ENCODE results near the gene FAM20C. TPM values are rescaled to one million over a fixed set of nuclear protein-coding genes. Genes with fewer than 3 reads are reported as not detected.

The FAM20C gene
- total RNA-seq, 2 experiments from 2014 or later = not detected

DNA sequence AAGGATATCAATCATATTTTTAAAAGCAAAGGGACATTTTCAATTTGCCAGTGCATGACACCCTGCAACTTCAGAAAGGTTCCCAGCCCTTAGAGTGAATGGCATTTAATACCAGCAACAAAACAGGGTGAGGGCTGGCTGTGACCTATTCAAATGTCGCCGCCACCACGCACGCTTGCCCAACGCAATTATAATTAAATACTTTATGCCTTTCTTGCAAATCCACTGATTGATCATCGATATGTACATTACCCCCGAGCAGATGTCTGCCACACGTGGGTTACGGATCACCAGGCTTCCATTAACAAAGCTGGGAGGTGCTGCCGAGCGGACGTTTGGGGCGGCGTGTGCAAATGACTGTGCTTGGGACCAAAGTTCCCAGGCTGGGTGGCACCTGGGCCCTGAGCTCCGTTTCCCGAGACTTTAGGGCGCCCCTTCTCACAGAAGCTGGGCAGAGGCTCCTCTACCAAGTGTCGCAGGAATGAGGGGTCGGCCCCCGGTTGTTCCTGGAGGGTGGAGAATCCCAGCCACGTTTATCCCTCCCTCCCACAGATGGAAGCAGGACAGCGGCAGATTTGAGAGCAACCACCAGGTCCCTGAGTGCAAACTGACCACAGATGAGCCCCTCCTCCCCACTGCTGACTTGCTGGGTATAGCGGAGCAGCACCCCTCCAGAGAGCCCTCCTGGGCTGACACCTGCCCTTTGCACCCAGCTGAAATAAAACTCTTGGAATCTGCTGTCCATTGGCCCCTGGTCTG is 101.5 kb downstream of the FAM20C start:
- no TSS peak for BruUV-seq (replicated peaks)
- Histone ChIP-seq H3K36me3 (ENCODE audit: insufficient read depth, low read length) (no peaks in the 10 kb centered on the region), H3K9me3 (ENCODE audit: low read length) (no peaks in the 10 kb centered on the region), H3K9me2 (ENCODE audit: insufficient read depth, low read length) (no peaks in the 10 kb centered on the region), H3K27ac (ENCODE audit: low read depth, low read length, poor library complexity, severe bottlenecking) (no peak overlapping the region), H3K4me1 (ENCODE audit: insufficient read depth, low read length, poor library complexity, severe bottlenecking) (no peaks in the 10 kb centered on the region), H3K4me3 (ENCODE audit: low read depth, low read length, poor library complexity, severe bottlenecking) (no peak overlapping the region), H3K4me2 (ENCODE audit: low read length) (no peak overlapping the region), H4K20me1 (ENCODE audit: insufficient read depth, low read length) (no peaks in the 10 kb centered on the region), H3K79me2 (ENCODE audit: insufficient read depth, low read depth, low read length) (no peaks in the 10 kb centered on the region), H2AFZ (ENCODE audit: low read length) (no peak overlapping the region)
- DNase-seq (ENCODE audit: low spot score) = no peak
- CTCF ChIA-PET (ENCODE audit: unreplicated experiment) = no interaction called here
- intact Hi-C loops (cut with micrococcal nuclease; ENCODE audit: unreplicated experiment) = no loop called here
- TF ChIP-seq, protein P1, sequence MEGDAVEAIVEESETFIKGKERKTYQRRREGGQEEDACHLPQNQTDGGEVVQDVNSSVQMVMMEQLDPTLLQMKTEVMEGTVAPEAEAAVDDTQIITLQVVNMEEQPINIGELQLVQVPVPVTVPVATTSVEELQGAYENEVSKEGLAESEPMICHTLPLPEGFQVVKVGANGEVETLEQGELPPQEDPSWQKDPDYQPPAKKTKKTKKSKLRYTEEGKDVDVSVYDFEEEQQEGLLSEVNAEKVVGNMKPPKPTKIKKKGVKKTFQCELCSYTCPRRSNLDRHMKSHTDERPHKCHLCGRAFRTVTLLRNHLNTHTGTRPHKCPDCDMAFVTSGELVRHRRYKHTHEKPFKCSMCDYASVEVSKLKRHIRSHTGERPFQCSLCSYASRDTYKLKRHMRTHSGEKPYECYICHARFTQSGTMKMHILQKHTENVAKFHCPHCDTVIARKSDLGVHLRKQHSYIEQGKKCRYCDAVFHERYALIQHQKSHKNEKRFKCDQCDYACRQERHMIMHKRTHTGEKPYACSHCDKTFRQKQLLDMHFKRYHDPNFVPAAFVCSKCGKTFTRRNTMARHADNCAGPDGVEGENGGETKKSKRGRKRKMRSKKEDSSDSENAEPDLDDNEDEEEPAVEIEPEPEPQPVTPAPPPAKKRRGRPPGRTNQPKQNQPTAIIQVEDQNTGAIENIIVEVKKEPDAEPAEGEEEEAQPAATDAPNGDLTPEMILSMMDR (conservative IDR thresholded peaks at IDR 0.05; ENCODE audit: low read length) = no peak
- no peak for TF ChIP-seq EZH2phosphoT487 (IDR thresholded peaks at IDR 0.05; ENCODE audit: borderline replicate concordance, low read depth, low read length)
- POLR2A ChIA-PET = no interaction called here

DNA sequence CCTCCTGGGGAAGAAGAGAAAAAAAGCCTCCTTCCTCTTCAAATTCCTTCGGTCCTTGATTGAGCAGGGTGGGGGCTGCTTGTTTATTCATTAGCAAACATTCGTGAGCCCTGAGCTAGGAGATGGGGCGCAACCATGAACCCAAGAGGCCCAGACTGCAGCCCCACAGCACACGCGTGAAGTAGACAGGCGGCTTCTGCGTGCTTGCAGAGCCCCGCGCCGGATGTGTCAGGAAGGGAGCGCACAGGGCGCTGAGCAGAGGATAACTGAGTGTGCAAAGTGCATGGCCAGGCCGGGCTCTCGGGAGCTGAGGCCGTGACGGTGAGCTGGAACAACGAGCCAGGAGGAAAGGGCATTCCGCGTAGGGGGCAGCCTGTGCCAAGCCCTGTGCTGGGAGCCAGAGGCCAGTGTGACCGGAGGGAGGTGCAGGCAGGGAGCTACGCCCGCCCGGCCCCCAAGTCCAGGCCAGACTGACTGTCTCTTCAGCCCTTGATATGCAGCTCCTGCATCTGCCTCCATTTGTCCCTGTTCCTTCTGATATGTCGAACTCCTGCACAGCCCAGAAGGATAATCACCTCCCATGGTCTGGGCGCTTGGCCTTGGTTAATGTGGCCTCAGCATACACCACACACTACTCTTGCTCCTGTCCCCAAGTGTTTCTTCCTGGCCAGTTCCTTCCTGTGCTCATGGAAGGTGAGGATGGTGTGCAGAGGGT is 102.2 kb downstream of the FAM20C start:
- ChIA-PET CTCF (ENCODE audit: unreplicated experiment) (no interaction called here), POLR2A (no interaction called here)
- TF ChIP-seq, protein P1 (conservative IDR thresholded peaks at IDR 0.05; ENCODE audit: low read length) = no peak
- no peak for TF ChIP-seq EZH2phosphoT487 (IDR thresholded peaks at IDR 0.05; ENCODE audit: borderline replicate concordance, low read depth, low read length)
- Histone ChIP-seq H3K36me3 (ENCODE audit: insufficient read depth, low read length) (no peaks in the 10 kb centered on the region), H3K4me1 (ENCODE audit: insufficient read depth, low read length, poor library complexity, severe bottlenecking) (no peaks in the 10 kb centered on the region), H3K4me2 (ENCODE audit: low read length) (no peak overlapping the region), H3K27ac (ENCODE audit: low read depth, low read length, poor library complexity, severe bottlenecking) (no peak overlapping the region), H2AFZ (ENCODE audit: low read length) (no peak overlapping the region), H3K79me2 (ENCODE audit: insufficient read depth, low read depth, low read length) (no peaks in the 10 kb centered on the region), H3K9me2 (ENCODE audit: insufficient read depth, low read length) (no peaks in the 10 kb centered on the region), H3K4me3 (ENCODE audit: low read depth, low read length, poor library complexity, severe bottlenecking) (no peak overlapping the region), H4K20me1 (ENCODE audit: insufficient read depth, low read length) (no peaks in the 10 kb centered on the region), H3K9me3 (ENCODE audit: low read length) (no peaks in the 10 kb centered on the region)
- intact Hi-C loops (cut with micrococcal nuclease; ENCODE audit: unreplicated experiment) = no loop called here
- no TSS peak for BruUV-seq (replicated peaks)
- no peak for DNase-seq (ENCODE audit: low spot score)
